Kidney epithelial cell (primary cell): ENCODE measurements around the gene ATXN7L3. TPM values are rescaled to one million over a fixed set of nuclear protein-coding genes. Genes with fewer than 3 reads are reported as not detected.

Source experiments
- DNase-seq: peaks from one replicate; pipeline ENCODE4 v3.0.0-alpha.2; 2010; ENCODE audit warnings: low read depth
- H3K27me3 ChIP-seq: 2 replicates; pipeline ENCODE4 v1.6.0; 2011; ENCODE audit warnings: low read length; ENCODE audit not compliant: control insufficient read depth, insufficient read depth
- H3K36me3 ChIP-seq: 2 replicates; pipeline ENCODE4 v1.5.1; 2011; ENCODE audit warnings: low read length; ENCODE audit not compliant: control insufficient read depth, insufficient read depth
- H3K4me3 ChIP-seq: 2 replicates; pipeline ENCODE4 v1.5.1; 2011; ENCODE audit warnings: low read depth, mild to moderate bottlenecking, control low read depth, low read length
- total RNA-seq: library from RNA; depleted of rRNA; stranded (reverse); fragments of >200 nt; gene quantifications from 2 replicates; pipeline ENCODE4 v1.2.3, GENCODE V29; 2015
- TF ChIP-seq, protein P1 (sequence below): IDR thresholded peaks from 2 replicates; pipeline ENCODE4 v1.5.1; 2011; ENCODE audit warnings: mild to moderate bottlenecking, moderate library complexity, low read length, control low read depth, inconsistent platforms; ENCODE audit not compliant: insufficient read depth, poor library complexity, severe bottlenecking

ATXN7L3 gene
- total RNA-seq, 1 donor from 2014 or later, result 50.8 TPM

DNA sequence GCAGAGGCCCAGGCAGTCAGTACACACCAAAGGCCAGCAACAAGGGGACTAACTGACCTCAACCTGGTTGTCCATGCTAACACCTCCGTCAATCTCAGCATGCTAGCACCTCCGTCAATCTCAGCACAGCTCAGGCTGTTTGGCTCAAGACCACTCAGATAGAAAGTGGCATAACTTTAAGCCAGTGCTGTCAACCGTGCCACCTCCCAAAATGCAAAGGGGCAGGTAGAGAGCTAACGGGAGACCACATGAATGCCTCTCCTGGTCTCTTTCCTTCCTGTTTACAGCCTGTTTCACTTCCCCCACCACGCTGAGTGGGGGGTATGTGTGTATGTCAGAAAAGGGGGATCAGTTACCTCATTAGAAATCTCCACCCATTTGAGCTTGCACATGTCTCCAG, 16.5 kb upstream of the ATXN7L3 start:
- H3K36me3 ChIP-seq, result peaks cover 5% of the 10 kb centered on the region
- H3K27me3 ChIP-seq, result no peaks in the 10 kb centered on the region
- DNase-seq, result no peak
- TF ChIP-seq, protein P1, sequence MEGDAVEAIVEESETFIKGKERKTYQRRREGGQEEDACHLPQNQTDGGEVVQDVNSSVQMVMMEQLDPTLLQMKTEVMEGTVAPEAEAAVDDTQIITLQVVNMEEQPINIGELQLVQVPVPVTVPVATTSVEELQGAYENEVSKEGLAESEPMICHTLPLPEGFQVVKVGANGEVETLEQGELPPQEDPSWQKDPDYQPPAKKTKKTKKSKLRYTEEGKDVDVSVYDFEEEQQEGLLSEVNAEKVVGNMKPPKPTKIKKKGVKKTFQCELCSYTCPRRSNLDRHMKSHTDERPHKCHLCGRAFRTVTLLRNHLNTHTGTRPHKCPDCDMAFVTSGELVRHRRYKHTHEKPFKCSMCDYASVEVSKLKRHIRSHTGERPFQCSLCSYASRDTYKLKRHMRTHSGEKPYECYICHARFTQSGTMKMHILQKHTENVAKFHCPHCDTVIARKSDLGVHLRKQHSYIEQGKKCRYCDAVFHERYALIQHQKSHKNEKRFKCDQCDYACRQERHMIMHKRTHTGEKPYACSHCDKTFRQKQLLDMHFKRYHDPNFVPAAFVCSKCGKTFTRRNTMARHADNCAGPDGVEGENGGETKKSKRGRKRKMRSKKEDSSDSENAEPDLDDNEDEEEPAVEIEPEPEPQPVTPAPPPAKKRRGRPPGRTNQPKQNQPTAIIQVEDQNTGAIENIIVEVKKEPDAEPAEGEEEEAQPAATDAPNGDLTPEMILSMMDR, result no peak
- no peak overlapping the region for H3K4me3 ChIP-seq

- Histone ChIP-seq H3K36me3 (peaks cover 5% of the 10 kb centered on the region), H3K27me3 (no peaks in the 10 kb centered on the region), H3K4me3 (no peak overlapping the region)
- TF ChIP-seq, protein P1, result no peak
- no peak for DNase-seq
Measured at GRCh38 chr17:44214896-44215295, 15.2 kb upstream of the ATXN7L3 start.

- H3K27me3 ChIP-seq, result no peaks in the 10 kb centered on the region
- H3K36me3 ChIP-seq, result peaks cover 8% of the 10 kb centered on the region
- TF ChIP-seq, protein P1, result no peak
Measured at GRCh38 chr17:44214230-44214494, 14.5 kb upstream of the ATXN7L3 start.

GRCh38 chr17:44213403-44214229, 13.9 kb upstream of the ATXN7L3 start:
- no peaks in the 10 kb centered on the region for H3K27me3 ChIP-seq
- DNase-seq, result no peak
- H3K36me3 ChIP-seq, result peaks cover 9% of the 10 kb centered on the region
- H3K4me3 ChIP-seq, result no peak overlapping the region
- TF ChIP-seq, protein P1, result no peak

More at GRCh38 chr17:44214230-44214494, 14.5 kb upstream of the ATXN7L3 start:
- no peak for DNase-seq
- no peak overlapping the region for H3K4me3 ChIP-seq

DNA sequence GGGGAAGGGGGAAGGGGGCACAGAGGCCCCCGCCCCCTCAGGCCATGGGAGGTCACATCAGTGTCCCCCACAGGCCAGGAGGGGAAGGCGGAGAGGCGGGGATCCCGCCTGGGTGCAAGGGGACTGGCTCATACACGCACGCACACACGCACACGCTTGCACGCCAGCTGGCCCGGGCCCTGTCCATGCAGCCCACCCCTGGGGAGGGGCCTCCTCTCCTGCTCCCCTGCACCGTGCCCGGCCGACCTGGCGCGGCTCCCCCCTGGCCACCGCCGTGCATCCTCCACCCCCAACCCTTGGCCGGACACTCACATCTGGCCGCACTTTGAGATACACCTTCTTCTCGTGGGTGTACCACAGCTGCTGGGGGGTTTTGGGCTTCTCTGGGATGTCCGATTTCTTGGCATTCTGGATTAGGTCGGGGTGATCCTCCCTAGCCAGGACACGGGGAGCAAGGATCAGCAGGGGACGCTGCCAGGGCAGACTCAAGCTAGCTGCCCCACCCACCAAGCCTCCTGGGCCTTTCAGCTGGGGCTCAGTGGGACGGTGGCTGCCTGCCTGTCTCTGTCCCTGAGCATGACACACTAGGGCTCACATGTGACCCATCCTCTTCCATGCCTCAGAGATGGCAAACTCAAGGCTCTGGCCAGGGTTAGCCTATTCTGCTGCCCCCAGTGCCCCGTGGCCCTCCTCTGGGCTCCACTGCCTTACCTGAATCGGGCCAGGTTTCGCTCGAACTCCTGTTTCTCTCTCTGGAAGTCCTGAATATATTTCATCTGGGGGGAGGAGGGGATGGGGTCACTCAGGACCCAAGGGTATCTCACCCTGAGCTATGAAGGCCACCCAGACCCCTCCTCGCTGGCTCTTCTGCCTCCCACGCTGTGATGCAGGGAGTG, 13.1 kb upstream of the ATXN7L3 start:
- Histone ChIP-seq H3K4me3 (no peak overlapping the region), H3K36me3 (peaks cover 10% of the 10 kb centered on the region), H3K27me3 (no peaks in the 10 kb centered on the region)
- TF ChIP-seq, protein P1, result no peak
- no peak for DNase-seq
